ENCODE measurements around the gene ZNF653. TPM values are rescaled to one million over a fixed set of nuclear protein-coding genes. Genes with fewer than 3 reads are reported as not detected.
A peak's percentile ranks its signal among the peaks of the same experiment; 100 is the strongest.

Gene ZNF653
- total RNA-seq, 6 experiments from 2014 or later: 2.7 to 7.0 (median 3.9) TPM

GRCh38 chr19:11535792-11536595 lies 30.4 kb upstream of the ZNF653 start:
- intact Hi-C loops (cut with DNase I): no loop called here
- H3K4me3 ChIP-seq: peak overlapping the region; percentile 14 to 35 (median 26)
- peaks cover 0 to 9% of the 10 kb centered on the region in 2 donors for H3K27me3 ChIP-seq
- no peaks in the 10 kb centered on the region for H3K9me3 ChIP-seq
- peak overlapping the region; percentile 53 to 64 (median 59) for H3K27ac ChIP-seq
- peak; percentile 42 for TF ChIP-seq POLR2A (IDR thresholded peaks at IDR 0.05)
- TF ChIP-seq CTCF (IDR thresholded peaks at IDR 0.05): peak; percentile 84 to 94 (median 86)
- H3K4me1 ChIP-seq: no peaks in the 10 kb centered on the region
- H3K36me3 ChIP-seq: no peaks in the 10 kb centered on the region
- ATAC-seq (peak; percentile 85 to 96 (median 88)), DNase-seq (peak; percentile 85 to 89 (median 87))
- WGBS (ENCODE audit: insufficient coverage, low coverage, low lambda C conversion rate, missing lambda C conversion rate): 34% methylated on average over 22 of the region's 54 CpGs

GRCh38 chr19:11534948-11535347 lies 29.3 kb upstream of the ZNF653 start:
- Histone ChIP-seq H3K36me3 (no peaks in the 10 kb centered on the region), H3K27ac (no peak overlapping the region), H3K9me3 (no peaks in the 10 kb centered on the region), H3K27me3 (peaks cover 0 to 9% of the 10 kb centered on the region in 2 donors), H3K4me1 (no peaks in the 10 kb centered on the region), H3K4me3 (no peak overlapping the region)
- WGBS (ENCODE audit: insufficient coverage, low coverage, low lambda C conversion rate, missing lambda C conversion rate): 51% methylated on average over 5 of the region's 5 CpGs
- intact Hi-C loops (cut with DNase I): no loop called here
- DNase-seq (no peak), ATAC-seq (no peak)
- TF ChIP-seq CTCF (IDR thresholded peaks at IDR 0.05) (no peak), POLR2A (IDR thresholded peaks at IDR 0.05) (no peak)

- DNase-seq (no peak), ATAC-seq (no peak)
- Histone ChIP-seq H3K4me1 (no peaks in the 10 kb centered on the region), H3K4me3 (no peak overlapping the region), H3K27ac (no peak overlapping the region), H3K36me3 (no peaks in the 10 kb centered on the region), H3K27me3 (peaks cover 0 to 6% of the 10 kb centered on the region in 2 donors), H3K9me3 (no peaks in the 10 kb centered on the region)
- intact Hi-C loops (cut with DNase I): no loop called here
- 63% methylated on average over 1 of the region's 1 CpG for WGBS (ENCODE audit: insufficient coverage, low coverage, low lambda C conversion rate, missing lambda C conversion rate)
- TF ChIP-seq POLR2A (IDR thresholded peaks at IDR 0.05) (no peak), CTCF (IDR thresholded peaks at IDR 0.05) (no peak)
Observed at GRCh38 chr19:11534538-11534937, 28.9 kb upstream of the ZNF653 start.

GRCh38 chr19:11530432-11530831 lies 24.8 kb upstream of the ZNF653 start:
- Histone ChIP-seq H3K4me1 (peaks cover 0 to 15% (median 4%) of the 10 kb centered on the region in 4 donors), H3K9me3 (no peaks in the 10 kb centered on the region), H3K27ac (no peak overlapping the region), H3K27me3 (no peaks in the 10 kb centered on the region), H3K36me3 (no peaks in the 10 kb centered on the region), H3K4me3 (no peak overlapping the region)
- WGBS (ENCODE audit: insufficient coverage, low coverage, low lambda C conversion rate, missing lambda C conversion rate): 36% methylated on average over 5 of the region's 9 CpGs
- intact Hi-C loops (cut with DNase I): no loop called here
- peak; percentile 51 to 68 (median 66) for ATAC-seq
- peak in 2 of 4 donors; percentile 40 to 50 for TF ChIP-seq CTCF (IDR thresholded peaks at IDR 0.05)
- no peak for TF ChIP-seq POLR2A (IDR thresholded peaks at IDR 0.05)
- peak; percentile 79 to 88 (median 88) for DNase-seq

Data from right lobe of liver (tissue), 6 donors.